ENCODE results near the gene TRAF5. TPM values are rescaled to one million over a fixed set of nuclear protein-coding genes. Genes with fewer than 3 reads are reported as not detected.

TRAF5 gene
- total RNA-seq, 1 donor from 2014 or later, result 1.5 TPM

- no peaks in the 10 kb centered on the region for H3K9me3 ChIP-seq (replicated peaks)
- intact Hi-C loops (cut with micrococcal nuclease), result no loop called here
- no peak overlapping the region for H3K27ac ChIP-seq (replicated peaks)
- no peaks in the 10 kb centered on the region for H3K36me3 ChIP-seq
- DNase-seq, result no peak
- no peaks in the 10 kb centered on the region for H3K4me1 ChIP-seq
- no peaks in the 10 kb centered on the region for H3K27me3 ChIP-seq (ENCODE audit: low read depth)
- H3K4me3 ChIP-seq, result no peak overlapping the region
- TF ChIP-seq, protein P1, sequence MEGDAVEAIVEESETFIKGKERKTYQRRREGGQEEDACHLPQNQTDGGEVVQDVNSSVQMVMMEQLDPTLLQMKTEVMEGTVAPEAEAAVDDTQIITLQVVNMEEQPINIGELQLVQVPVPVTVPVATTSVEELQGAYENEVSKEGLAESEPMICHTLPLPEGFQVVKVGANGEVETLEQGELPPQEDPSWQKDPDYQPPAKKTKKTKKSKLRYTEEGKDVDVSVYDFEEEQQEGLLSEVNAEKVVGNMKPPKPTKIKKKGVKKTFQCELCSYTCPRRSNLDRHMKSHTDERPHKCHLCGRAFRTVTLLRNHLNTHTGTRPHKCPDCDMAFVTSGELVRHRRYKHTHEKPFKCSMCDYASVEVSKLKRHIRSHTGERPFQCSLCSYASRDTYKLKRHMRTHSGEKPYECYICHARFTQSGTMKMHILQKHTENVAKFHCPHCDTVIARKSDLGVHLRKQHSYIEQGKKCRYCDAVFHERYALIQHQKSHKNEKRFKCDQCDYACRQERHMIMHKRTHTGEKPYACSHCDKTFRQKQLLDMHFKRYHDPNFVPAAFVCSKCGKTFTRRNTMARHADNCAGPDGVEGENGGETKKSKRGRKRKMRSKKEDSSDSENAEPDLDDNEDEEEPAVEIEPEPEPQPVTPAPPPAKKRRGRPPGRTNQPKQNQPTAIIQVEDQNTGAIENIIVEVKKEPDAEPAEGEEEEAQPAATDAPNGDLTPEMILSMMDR (IDR thresholded peaks at IDR 0.05; ENCODE audit: borderline replicate concordance), result no peak
Observed at GRCh38 chr1:211343607-211344006, 17.0 kb downstream of the TRAF5 start.

GRCh38 chr1:211344152-211344618 is 17.6 kb downstream of the TRAF5 start:
- Histone ChIP-seq H3K4me1 (no peaks in the 10 kb centered on the region), H3K36me3 (no peaks in the 10 kb centered on the region), H3K4me3 (no peak overlapping the region), H3K27ac (replicated peaks) (no peak overlapping the region), H3K9me3 (replicated peaks) (no peaks in the 10 kb centered on the region), H3K27me3 (ENCODE audit: low read depth) (no peaks in the 10 kb centered on the region)
- no peak for DNase-seq
- TF ChIP-seq, protein P1 (IDR thresholded peaks at IDR 0.05; ENCODE audit: borderline replicate concordance), result no peak
- intact Hi-C loops (cut with micrococcal nuclease), result no loop called here

DNA sequence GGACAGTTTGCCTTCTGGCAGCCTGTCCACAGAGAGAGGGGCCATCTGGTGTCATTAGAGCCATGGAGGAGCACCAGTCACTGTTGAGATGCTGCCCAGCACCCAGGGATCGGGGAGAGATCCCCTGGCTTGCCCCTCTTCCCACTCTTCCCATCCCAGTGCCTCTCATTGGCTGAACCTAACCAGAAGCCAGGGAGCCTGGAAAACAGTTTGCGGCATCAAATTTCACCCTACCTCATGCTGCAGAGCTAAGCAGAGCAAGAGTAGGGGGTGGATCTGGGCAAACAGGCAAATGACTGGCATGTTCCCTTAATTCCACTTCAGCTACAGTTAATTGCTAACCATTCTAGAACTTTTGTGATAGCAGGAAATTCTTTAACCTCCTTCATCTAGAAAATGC is 19.1 kb downstream of the TRAF5 start:
- TF ChIP-seq, protein P1 (IDR thresholded peaks at IDR 0.05; ENCODE audit: borderline replicate concordance), result no peak
- Histone ChIP-seq H3K4me3 (no peak overlapping the region), H3K9me3 (replicated peaks) (no peaks in the 10 kb centered on the region), H3K4me1 (no peaks in the 10 kb centered on the region), H3K27me3 (ENCODE audit: low read depth) (no peaks in the 10 kb centered on the region), H3K27ac (replicated peaks) (no peak overlapping the region), H3K36me3 (no peaks in the 10 kb centered on the region)
- intact Hi-C loops (cut with micrococcal nuclease), result no loop called here
- no peak for DNase-seq

GRCh38 chr1:211347077-211347844 is 20.6 kb downstream of the TRAF5 start:
- H3K27ac ChIP-seq (replicated peaks), result no peak overlapping the region
- DNase-seq, result no peak
- no peak overlapping the region for H3K4me3 ChIP-seq
- H3K4me1 ChIP-seq, result no peaks in the 10 kb centered on the region
- no peaks in the 10 kb centered on the region for H3K36me3 ChIP-seq
- TF ChIP-seq, protein P1 (IDR thresholded peaks at IDR 0.05; ENCODE audit: borderline replicate concordance), result no peak
- intact Hi-C loops (cut with micrococcal nuclease), result no loop called here
- H3K27me3 ChIP-seq (ENCODE audit: low read depth), result no peaks in the 10 kb centered on the region
- H3K9me3 ChIP-seq (replicated peaks), result peaks cover 5% of the 10 kb centered on the region

GRCh38 chr1:211348547-211348946 is 21.9 kb downstream of the TRAF5 start:
- Histone ChIP-seq H3K27ac (replicated peaks) (no peak overlapping the region), H3K4me3 (no peak overlapping the region), H3K36me3 (no peaks in the 10 kb centered on the region), H3K4me1 (no peaks in the 10 kb centered on the region), H3K9me3 (replicated peaks) (peaks cover 5% of the 10 kb centered on the region), H3K27me3 (ENCODE audit: low read depth) (no peaks in the 10 kb centered on the region)
- TF ChIP-seq, protein P1 (IDR thresholded peaks at IDR 0.05; ENCODE audit: borderline replicate concordance), result no peak
- no peak for DNase-seq
- intact Hi-C loops (cut with micrococcal nuclease), result no loop called here

Measured in left ventricle myocardium inferior (tissue), 1 donor.